GM18511 (cell line): ENCODE measurements around the gene TMEM234.
A peak's percentile ranks its signal among the peaks of the same experiment; 100 is the strongest.

ENCODE experiments used
- ATAC-seq: cut with Tn5 transposase; IDR thresholded peaks from one replicate; pipeline ENCODE4 v1.9.1; 2021; ENCODE audit warnings: mild to moderate bottlenecking, moderate library complexity; ENCODE audit not compliant: unreplicated experiment

TMEM234 gene

DNA sequence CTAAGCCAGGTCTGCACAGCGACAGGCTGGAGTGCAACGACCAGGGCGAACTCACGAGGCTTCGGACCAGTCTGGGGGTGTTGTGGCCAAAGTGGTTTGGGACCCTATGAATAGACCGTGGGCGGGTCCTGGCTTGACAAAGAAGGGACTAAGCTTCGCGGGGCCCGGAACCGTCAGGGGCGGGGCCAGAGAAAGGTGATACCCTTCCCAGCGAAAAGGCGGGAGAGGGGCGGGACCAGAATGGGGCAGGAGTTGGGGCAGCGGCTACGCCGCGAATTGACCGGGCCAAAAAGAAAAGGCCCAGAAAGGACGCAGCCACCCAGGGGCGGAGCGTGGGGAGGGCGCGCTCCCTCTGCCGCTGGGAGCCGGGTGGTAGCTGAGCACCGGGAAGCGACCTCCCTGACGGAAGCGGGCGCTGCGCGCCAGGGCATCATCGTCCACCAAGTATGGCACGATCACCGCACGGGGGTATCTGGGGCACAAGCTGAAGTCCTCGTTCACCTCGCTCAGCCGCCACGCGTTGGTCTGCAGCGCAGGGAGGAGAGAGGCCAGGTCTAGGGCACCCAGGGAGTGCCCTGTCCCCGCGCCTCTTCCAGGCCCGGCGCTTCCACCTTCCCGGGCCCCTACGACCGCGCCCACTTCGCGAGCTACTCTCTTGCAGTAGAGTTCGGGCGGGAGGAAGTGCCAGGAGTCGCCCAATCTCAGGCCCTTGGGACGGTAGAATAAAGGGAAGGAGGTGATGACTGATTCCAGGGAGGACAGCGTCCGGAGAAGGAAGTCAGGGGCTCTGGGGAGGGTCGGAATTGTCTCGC is 18.2 kb upstream of the TMEM234 start:
- ATAC-seq = peak; percentile 44

DNA sequence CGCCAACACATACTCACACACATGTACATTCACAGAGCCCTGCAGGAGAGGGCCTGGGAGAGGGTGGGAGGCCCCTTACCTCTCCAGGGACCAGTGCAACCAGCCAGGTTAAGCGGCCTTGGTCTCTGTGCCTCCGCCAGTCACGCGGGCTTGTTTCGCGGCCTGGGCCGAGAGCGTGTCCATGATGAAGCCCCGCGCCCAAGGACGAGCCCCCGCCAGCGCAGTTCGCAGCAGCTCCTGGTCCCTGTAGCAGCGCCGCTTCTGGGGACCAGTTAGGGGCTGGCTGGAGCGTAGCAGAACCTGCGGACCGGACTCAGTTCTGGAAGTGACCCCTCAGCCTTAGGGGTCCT is 17.6 kb upstream of the TMEM234 start:
- ATAC-seq = no peak

DNA sequence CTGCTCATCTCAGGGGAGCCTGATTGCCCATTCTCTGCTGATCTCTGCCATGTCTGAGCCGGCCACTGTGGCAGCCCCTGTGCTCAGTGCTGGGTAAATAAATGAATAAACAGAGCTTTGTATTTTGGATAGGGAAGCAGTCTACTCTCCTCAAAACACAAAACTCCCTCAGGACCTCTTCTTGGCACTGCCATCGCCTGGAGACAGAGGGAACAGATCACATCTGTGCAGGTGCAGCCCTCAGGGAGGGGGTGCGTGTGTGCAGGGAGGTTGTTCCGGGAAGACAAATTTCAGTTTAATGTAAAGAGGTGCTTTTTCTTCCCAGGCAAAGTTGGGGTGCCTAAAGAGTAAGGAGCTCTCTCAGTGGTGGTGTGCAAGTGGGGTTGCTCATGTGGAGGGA is 17.2 kb upstream of the TMEM234 start:
- no peak for ATAC-seq

DNA sequence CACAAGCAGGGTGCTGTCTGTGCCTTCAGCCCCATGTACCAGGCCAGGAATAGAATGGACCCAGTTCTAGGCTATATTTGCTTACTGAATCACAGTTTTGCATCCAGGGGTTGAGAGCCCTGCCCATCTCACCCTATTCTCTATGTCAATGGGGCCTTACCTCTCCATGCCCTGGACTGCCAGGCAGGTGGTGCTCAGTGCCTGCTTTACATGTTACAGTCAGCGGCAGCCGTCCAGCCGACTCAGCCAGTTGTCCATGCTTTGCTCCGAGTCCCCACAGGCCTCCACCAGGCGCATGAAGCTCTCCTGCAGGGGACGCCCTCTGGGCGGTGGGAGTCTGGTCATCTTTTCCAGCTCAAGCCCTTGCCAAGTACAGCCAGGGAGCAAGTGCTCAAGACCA is 12.6 kb upstream of the TMEM234 start:
- no peak for ATAC-seq

DNA sequence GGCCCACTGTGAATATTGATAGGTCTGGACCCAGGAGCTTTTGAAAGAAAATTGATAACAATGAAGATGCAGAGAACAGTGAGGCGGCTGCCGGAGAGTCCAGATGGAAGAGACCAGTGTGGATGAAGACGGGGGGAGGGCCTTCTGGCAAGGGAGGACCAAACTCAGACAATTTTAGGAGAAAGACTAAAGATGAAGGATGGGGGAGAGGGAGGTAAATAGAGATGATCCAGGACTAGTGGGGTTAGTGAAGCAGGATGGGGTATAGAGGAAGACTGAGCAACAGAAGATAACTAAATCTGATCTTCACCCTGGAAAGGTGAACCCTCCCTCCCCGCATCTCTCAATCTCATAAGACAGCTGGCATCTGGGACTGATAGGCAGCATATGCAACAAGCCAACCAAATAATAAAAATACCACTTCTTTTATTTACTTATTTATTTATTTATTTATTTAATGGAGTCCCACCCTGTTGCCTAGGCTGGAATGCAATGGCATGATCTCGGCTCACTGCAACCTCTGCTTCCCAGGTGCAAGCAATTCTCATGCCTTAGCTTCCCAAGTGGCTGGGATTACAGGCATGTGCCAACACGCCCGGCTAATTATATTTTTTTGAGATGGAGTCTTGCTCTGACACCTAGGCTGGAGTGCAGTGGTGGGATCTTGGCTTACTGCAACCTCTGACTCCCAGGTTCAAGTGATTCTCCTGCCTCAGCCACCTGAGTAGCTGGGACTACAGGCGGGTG is 10.6 kb upstream of the TMEM234 start:
- no peak for ATAC-seq

DNA sequence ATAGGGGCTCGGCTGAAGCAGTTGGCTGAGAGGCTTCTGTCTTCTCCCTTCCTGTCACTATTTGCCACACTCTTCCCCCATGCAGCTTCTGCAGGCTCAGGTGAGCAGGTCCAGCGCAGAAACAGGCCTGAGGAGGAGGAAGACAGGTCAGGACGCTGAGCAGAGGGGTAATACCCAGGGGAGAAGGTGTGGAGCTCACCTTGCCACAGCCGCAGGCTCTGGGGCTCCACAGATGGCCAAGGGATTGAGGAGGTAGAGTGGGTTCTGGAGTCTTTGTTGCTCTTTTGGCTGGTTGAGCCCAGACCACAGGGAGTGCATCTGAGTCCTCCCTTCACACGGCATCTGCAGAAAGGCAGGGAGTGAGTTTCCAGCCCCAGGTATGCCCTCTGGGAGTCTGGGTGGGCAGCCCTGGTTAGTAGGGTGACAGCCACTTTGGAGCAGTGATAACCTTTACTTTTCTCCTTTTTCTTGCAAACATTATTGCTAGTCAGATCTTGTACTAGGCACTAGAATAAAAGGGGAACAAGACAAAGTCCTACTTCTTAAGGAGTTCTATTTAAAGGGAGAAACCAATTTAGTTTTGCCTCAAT is 9.8 kb upstream of the TMEM234 start:
- ATAC-seq = no peak

DNA sequence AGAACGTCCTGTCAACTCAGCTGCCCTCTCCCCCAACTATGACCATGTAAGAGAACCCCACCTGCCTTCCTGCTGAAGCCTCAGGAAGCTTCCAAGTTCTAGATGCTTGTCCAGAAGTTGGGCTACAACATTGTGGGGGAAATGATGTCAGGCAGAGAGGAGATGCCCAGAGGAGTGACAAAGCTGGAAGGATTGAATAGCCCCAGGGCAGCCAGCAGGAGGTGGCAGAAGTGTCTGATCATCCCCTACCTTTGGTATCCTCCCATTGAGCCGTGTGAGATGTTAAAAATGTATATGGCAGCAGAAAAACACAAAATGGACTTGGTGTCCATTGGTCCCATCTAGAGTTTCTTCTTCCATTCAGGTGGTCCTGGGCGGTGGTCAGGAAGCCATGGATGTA is 6.6 kb upstream of the TMEM234 start:
- no peak for ATAC-seq

DNA sequence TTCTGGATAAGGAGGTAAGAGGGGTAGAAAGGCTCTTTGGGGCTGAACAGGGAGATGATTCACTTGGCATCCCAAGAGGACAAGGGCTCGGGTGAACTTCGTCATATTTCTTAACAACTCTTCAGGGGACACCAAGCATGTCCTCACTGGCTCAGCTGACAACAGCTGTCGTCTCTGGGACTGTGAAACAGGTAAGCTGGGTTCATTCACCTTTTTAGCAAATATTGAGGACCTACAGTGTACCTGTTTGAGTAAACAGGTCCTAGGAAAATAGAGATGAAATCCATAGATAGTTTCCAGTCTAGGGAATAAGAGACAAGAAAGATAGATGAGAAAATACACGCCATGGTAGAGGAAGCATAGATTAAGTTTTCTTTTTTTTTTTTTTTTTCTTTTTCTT is 2.1 kb upstream of the TMEM234 start:
- no peak for ATAC-seq

DNA sequence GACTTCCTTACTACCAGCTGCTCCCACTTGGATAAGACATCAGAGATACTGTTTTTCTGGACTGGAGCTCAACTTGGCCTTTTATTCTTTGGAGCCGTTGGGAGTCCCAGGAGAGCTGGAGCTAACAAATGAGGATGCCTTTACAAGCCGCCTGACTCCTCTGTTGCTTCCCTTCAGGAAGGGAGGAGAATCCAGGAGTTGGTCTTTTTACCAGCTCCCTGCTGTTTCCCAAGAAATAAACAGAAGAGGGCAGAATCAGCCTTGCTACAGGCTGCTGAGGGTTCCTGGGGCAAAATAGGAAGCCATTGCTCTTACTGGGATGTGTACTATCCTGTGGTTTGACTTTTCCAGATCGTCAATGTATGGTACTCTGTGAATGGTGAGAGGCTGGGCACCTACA is 1.5 kb upstream of the TMEM234 start:
- no peak for ATAC-seq

DNA sequence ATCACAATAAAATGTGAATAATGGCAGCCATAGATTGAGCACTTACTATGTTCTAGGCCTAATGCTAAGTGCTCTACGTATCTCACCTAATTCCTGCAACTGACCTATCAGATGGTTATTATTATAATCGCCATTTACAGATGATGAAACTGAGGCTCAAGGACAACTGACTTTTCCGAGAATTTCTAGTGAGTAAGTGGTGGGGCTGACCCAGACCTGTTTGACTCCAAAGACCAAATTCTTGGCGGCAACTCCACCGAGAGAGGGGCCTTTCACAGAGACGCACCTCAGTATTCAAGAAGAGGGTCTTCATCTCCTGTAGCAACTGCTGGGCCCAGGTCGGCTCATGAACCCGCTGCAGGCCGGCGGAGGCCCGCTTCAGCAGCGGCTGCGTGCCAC is 573 bp downstream of the TMEM234 start:
- peak; percentile 28 for ATAC-seq

DNA sequence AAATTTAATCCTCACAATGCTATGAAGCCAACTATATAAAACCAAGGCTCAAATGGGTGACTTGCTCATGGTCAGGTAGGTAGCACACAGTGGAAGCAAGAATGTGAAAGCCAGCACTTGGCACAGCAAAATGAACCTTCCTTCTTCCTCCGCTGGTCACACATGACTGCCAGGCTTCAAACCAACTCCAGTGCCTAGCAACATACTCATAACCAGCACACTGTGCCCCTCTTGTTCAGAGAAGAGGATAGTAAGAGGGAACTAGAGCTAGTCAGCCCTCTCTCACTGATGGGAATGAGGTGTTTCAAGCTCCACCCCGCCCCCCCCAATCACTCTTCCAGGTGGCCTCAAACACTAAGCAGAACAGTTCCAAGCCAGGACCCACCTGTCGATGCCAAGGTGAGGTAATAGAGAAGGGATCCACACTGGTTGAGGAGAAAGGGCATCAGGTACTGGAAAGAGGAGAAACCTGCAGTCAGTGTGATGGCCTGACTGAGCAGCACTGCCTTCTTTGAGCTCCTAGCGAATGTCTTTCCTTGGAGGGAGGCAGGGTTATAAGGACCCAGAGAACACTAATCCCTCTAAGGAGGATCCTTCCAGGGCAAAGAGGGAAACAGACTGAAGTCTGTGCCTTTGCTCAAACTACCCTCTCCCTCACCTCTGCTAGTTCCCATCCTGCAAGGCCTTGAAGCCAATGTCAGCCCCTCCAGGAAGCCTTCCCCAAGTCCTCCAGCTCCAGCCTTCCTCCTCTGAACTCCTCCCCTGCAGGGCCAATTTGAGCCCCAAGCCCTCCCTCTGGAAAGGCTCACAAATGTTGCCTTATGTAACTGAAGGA is 1.2 kb downstream of the TMEM234 start:
- ATAC-seq = no peak

DNA sequence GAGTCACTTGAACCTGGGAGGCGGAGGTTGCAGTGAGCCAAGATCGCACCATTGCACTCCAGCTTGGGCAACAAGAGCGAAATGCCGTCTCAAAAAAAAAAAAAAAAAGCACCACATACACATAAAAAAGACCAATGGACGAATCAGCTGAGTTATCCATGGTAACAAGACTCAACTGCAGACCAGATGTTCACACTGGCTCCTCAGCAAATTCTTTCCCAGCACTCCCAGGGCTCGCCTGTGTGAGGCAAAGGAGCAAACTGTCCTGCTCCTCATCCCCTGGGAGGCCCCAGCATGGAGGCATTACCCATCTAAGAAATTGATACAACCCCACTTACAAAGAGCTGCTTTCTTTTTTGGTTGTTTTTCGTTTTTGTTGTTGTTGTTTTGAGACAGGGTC is 3.1 kb downstream of the TMEM234 start:
- no peak for ATAC-seq

DNA sequence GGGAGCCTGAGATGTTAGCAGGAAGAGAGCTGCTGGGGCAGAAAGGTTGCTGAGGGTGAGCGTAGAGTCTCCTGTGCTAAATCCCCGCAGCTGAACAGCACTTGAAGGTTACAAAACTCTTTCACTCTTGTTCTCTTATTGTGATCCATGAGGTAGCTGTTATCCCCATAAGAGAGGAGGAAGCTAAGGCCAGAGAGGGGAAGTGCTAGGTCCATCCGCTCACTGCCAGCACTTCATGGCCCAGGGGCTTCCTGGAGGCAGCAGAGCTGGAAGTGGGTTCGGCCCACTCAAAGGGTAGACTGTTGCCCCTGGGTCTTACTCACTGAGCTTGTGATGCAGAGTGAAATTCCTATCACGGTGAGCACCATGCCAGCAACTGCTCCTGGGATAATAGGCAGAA is 5.6 kb downstream of the TMEM234 start:
- no peak for ATAC-seq

DNA sequence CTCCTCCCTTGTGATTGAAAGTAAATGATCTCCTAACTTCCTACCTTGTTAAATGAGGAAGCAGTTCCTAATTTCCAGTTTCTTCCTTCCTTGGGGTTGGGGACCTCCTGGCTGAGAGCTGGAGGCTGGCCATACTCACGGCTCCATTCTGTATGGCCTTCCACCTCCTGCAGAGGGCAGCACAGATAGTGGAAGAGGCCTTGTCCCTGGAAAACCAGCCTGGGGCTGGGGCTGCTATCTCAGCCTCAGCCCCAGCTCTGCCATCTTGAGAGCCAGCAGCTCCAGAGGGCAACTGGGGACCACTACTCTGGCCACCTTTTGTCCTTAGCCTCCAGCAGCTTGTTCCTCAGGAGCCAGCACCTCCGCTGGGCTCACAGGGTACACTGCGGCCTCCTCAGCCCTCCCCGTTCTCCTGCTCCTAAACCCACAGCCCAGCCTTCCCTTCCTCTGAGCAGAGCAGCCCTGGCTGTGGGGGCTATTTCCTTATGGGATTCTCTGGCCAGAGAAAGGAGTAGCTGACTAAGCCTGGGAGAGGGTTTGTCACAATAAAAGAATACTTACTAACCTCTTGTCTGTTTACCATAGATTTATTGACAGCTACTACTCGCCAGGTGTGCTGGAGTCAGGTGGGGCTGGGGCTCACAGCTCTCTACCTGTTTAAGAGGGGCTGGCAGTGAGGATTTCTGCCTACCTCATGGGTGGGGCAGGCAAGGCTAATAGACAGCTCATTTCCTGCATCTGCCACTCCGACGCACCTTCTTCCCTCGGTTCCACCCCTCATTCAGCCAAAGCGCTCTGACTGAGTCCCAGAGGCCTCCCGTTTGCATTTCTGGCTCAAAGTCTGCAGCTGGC is 6.3 kb downstream of the TMEM234 start:
- ATAC-seq = no peak

DNA sequence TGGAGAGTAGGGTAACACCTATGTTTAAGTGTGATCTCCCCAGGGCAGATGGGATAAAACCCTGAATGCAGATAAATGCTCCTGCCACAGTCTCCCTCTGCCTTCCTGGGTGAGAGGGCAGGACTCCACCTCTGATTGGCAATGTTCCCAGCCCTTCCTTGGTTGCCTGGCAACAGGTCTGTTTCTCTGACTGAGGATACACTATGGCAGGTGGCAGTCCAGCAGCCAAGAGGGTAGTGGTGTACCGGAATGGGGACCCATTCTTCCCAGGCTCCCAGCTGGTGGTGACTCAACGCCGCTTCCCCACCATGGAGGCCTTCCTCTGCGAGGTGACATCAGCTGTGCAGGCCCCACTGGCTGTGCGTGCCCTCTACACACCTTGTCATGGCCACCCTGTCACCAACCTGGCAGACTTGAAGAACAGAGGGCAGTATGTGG is 13.2 kb downstream of the TMEM234 start, which contains the start of gene DCDC2B:
TSS of gene DCDC2B (plus strand) at position 199 of the 438 bp plus-strand sequence. CDS start at position 204, 5 bp downstream.
- no peak for ATAC-seq

DNA sequence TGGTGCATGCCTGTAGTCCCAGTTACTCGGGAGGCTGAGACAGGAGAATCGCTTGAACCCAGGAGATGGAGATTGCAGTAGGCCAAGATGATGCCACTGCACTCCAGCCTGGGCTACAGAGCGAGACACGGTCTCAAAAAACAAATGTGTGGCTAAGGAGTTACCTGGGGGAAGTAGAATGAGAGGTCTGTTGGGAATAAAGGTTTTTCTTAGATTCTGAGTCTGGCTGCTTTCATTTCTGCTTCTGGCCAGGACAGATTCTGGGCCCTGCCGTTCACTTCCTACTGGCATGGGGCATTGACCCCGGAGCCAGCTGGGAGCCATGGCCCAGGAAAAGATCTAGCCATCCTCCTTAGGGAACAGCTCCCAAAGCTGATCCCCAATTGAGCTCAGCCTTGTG is 13.7 kb downstream of the TMEM234 start:
- no peak for ATAC-seq

DNA sequence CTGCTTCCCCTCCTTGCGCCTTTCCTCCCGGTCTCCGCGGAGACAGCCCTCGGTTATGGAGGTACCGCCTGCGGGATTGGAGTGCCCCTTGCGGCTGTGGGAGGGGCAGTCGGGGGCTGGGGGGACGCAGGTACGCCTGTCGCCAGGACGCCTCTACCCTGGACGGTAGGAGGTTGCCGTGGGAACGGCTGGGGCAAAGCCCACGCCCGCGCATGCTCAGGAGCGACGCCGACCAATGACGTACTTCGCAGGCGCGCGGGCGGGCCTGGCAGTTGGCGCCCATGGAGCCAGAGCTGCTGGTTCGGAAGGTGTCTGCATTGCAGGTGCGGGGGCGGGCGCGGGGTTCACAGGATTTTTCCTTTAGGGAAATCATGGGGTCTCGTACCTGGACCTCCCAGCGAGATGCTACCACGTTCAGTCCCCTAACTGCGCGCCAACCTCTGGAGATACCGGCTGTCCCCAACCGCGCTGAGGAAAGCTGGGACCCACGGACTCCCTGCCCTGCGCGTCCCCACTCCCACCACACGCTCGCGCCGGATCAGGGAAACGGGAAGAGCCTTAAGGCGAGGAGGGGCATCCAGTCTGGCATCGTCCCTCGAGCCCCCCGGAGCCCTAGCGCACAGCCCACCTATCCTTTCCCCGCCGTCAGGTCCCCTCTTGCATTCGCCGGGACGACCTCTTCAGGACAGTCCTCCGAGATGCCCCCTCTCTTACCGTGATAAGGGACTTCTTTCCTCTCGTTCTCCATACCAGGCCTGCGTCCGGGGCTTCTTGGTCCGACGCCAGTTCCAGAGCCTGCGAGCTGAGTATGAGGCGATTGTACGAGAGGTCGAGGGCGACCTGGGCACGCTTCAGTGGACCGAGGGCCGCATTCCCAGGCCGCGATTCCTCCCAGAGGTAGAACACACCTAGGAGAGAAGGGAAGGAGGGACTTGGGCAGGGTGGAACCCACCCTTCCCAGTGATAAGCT is 16.5 kb downstream of the TMEM234 start, which contains the start of gene IQCC:
TSS of gene IQCC (plus strand) at position 271 of the 970 bp plus-strand sequence. CDS start at position 282, 11 bp downstream.
- no peak for ATAC-seq

DNA sequence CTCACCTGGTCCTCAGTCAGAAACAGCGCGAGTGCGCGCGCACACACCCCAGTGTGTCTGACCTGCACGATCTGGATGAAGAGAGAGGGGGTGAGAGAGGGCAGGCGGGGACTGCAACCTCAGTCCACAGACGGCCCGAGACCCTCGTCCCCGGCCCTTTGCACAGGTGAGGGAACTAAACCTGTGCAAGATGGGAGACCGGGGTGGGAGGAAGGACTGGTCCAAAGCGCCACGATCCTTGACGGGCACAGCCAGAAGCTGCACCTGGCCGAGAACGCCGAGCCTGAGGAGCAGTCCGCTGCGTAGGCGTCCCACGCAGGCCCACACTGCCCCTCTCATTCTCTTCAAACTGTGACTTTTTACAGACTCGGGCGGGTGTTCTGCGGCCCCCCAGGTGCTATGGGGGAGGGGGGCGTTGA is 17.2 kb downstream of the TMEM234 start:
- ATAC-seq = no peak
